ENCODE data around the gene STXBP1. TPM values are rescaled to one million over a fixed set of nuclear protein-coding genes. Genes with fewer than 3 reads are reported as not detected.
"Not testable (repeated sequence)": the region's sequence is repeated elsewhere in the genome, so short reads cannot be mapped to it uniquely, and the experiment has no call there.

STXBP1 gene
- total RNA-seq, 2 donors from 2014 or later, result 32.2 to 47.6 TPM

DNA sequence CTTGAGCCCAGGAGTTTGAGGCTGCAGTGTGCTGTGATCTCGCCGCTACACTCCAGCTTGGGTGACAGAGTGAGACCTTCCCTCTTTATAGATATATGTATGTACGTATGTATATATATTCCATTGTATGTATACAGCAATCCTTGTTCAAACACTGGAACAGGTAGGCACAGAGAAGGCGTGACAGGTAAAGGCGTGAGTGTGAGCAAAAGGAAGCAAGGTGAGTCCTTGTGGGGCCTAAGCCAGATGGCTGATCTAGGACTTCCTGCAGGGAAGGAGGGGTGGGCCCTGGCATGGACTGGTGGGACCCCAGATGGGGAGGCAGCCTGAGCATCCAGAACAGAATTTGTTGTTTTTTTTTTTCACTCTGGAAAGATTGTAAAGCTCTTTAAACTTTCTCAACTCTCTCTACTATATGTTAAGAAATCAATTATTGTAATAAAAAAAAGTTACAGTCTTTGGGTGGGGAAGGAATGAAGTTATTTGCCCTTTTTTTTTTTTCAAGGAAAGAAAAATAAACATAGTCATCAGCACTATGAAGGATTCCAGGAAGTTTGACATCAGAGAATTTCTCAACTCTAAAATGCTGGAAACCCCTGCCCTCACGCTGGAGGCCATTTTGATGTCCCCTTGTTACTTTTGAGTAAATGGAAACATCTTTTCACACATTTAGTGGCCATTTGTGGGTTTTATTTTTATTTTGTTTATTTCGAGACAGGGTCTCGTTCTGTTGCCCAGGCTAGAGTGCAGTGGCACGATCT, 38.9 kb upstream of the STXBP1 start:
- Histone ChIP-seq H3K27ac (peak overlapping the region; percentile 87 to 91), H3K27me3 (replicated peaks; ENCODE audit: insufficient read depth) (no peaks in the 10 kb centered on the region), H3K9me3 (no peaks in the 10 kb centered on the region), H3K36me3 (no peaks in the 10 kb centered on the region), H3K4me1 (replicated peaks) (peaks cover 22% of the 10 kb centered on the region), H3K4me3 (no peak overlapping the region)
- intact Hi-C loops (cut with DNase I), result no loop called here
- WGBS, result 65% methylated on average over 9 of the region's 9 CpGs
- no peak for DNase-seq (ENCODE audit: low spot score)
- TF ChIP-seq, protein P1, sequence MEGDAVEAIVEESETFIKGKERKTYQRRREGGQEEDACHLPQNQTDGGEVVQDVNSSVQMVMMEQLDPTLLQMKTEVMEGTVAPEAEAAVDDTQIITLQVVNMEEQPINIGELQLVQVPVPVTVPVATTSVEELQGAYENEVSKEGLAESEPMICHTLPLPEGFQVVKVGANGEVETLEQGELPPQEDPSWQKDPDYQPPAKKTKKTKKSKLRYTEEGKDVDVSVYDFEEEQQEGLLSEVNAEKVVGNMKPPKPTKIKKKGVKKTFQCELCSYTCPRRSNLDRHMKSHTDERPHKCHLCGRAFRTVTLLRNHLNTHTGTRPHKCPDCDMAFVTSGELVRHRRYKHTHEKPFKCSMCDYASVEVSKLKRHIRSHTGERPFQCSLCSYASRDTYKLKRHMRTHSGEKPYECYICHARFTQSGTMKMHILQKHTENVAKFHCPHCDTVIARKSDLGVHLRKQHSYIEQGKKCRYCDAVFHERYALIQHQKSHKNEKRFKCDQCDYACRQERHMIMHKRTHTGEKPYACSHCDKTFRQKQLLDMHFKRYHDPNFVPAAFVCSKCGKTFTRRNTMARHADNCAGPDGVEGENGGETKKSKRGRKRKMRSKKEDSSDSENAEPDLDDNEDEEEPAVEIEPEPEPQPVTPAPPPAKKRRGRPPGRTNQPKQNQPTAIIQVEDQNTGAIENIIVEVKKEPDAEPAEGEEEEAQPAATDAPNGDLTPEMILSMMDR (IDR thresholded peaks at IDR 0.05), result no peak
- TF ChIP-seq POLR2AphosphoS5 (IDR thresholded peaks at IDR 0.05) (peak; percentile 33), POLR2A (IDR thresholded peaks at IDR 0.05) (no peak)

DNA sequence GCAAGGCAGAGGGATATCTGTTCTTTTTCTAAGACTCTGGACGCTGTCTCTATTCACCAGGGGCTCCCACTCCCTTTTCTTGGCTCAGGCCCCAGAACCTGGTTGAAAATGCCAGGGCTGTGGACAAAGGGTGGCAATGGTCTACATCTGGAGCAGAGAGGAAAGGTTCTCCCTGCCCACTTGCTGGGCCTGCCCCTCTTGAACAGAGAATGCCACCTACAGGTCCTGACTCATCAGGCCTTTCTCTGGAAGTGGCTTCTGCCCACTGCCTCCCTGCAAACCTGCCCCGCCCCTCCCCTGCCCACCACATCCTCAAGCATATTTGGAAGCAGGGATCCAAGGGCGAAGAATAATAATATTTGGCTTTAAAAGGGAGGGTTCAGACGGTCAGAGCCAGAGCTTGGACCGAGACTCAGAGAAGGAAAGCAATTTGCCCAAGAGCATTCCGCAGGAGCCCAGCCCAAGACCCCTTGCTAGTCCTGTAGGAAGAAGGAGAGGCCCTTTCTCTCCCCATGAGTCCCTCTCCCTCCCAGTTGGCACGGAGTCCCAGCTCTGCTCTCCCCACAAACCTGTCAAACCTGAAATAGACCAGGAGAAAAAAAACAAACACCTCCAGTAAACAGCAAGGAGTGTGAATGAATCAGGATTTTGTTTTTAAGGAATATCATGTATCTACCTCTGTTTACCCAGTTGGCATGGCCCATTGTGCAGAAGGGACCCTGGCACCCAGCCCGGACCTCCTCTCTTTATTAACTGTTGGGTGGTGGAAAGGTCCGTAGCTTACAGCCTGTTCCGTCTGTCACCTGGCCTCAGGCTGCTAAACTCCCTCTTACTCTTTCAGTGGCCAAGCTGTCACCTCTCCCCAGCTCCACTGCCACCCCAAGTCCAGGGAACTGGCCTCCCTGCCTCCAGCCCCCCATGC, 37.7 kb upstream of the STXBP1 start:
- intact Hi-C loops (cut with DNase I), result no loop called here
- 18% methylated on average over 10 of the region's 10 CpGs for WGBS
- Histone ChIP-seq H3K9me3 (no peaks in the 10 kb centered on the region), H3K27me3 (replicated peaks; ENCODE audit: insufficient read depth) (no peaks in the 10 kb centered on the region), H3K4me3 (no peak overlapping the region), H3K27ac (peak overlapping the region; percentile 87 to 91), H3K4me1 (replicated peaks) (peaks cover 29% of the 10 kb centered on the region), H3K36me3 (no peaks in the 10 kb centered on the region)
- TF ChIP-seq, protein P1 (IDR thresholded peaks at IDR 0.05), result no peak
- TF ChIP-seq POLR2AphosphoS5 (IDR thresholded peaks at IDR 0.05), result peak; percentile 97
- DNase-seq (ENCODE audit: low spot score), result peak; percentile 98

DNA sequence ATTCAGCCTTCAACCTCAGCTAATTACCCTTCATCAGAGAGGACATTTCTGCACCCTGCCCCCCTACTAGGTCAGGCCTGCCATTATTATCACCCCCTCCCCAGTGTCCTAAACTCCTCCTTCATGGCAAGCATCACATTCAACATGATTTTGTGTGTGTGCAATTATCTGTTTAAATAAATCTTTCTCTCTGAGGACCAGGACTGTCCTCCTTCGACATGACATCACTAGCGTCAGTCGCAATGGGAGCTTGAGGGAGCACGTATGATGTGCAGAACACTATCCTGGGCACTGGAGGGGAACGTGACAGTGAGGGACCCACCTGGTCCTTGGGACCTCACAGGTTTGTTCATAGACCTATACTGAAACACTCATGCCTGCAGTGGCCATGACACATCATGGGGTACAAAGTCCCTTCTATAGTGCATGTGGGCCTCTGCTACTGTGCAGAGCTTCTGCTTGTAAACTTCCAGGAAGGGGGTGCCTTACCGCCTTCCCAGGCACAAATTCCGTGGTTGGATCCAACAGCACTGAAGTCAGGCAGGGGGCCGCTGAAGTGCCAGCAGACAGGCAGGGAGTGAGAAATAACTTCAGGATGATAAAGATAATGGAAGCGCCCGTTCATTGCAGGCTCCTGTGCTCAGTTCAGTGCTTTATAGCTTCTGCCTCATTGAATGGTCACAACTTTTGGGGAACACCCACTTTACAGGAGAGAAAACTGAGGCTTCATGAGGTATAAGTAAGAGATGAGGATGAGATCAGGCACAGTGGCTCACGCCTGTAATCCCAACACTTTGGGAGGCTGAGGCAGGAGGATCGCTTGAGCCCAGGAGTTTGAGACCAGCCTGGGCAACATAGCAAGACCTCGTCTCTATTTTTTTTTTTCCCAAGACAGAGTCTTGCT, 36.0 kb upstream of the STXBP1 start:
- H3K4me1 ChIP-seq (replicated peaks), result peaks cover 35% of the 10 kb centered on the region
- peak overlapping the region; percentile 51 to 91 for H3K27ac ChIP-seq
- no peaks in the 10 kb centered on the region for H3K27me3 ChIP-seq (replicated peaks; ENCODE audit: insufficient read depth)
- intact Hi-C loops (cut with DNase I), result no loop called here
- DNase-seq (ENCODE audit: low spot score), result no peak
- no peaks in the 10 kb centered on the region for H3K36me3 ChIP-seq
- H3K4me3 ChIP-seq, result no peak overlapping the region
- TF ChIP-seq, protein P1 (IDR thresholded peaks at IDR 0.05), result no peak
- no peak for TF ChIP-seq POLR2AphosphoS5 (IDR thresholded peaks at IDR 0.05)
- no peak for TF ChIP-seq POLR2A (IDR thresholded peaks at IDR 0.05)
- no peaks in the 10 kb centered on the region for H3K9me3 ChIP-seq
- 86% methylated on average over 13 of the region's 13 CpGs for WGBS

DNA sequence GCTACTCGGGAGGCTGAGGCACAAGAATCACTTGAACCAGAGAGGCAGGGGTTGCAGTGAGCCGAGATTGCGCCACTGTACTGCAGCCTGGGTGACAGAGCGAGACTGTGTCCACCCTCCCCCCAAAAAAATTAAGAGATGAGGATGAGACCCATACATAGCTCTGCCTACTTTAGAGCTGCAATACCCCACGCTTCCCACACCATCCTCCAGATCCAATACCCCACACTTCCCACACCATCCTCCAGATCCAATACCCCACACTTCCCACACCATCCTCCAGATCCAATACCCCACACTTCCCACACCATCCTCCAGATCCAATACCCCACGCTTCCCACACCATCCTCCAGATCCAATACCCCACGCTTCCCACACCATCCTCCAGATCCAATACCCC, 34.9 kb upstream of the STXBP1 start:
- DNase-seq (ENCODE audit: low spot score); H3K27me3 ChIP-seq (replicated peaks; ENCODE audit: insufficient read depth); intact Hi-C loops (cut with DNase I); H3K36me3 ChIP-seq; H3K4me3 ChIP-seq; H3K9me3 ChIP-seq: not testable (repeated sequence)
- peak overlapping the region in 1 of 2 donors; percentile 91 for H3K27ac ChIP-seq
- WGBS, result 89% methylated on average over 6 of the region's 7 CpGs
- H3K4me1 ChIP-seq (replicated peaks), result peaks cover 35% of the 10 kb centered on the region

DNA sequence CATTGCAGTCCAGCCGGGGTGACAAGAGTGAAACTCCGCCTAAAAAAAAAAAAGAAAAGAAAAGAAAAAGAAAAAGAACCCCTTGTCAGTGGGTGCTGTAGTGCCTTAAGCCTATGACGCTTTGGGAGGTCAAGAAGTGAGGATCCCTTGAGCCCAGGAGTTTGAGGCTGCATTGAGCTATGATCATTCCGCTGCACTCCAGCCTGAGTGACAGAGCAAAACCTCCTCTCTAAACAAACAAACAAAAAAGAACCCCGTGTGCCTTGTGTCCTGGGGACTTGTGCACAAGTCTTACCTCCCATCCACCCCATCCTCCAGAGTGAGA, 33.5 kb upstream of the STXBP1 start:
- Histone ChIP-seq H3K36me3 (no peaks in the 10 kb centered on the region), H3K27ac (peak overlapping the region; percentile 91 to 92), H3K9me3 (no peaks in the 10 kb centered on the region), H3K27me3 (replicated peaks; ENCODE audit: insufficient read depth) (no peaks in the 10 kb centered on the region), H3K4me3 (peak overlapping the region in 1 of 2 donors; percentile 14), H3K4me1 (replicated peaks) (peaks cover 34% of the 10 kb centered on the region)
- intact Hi-C loops (cut with DNase I), result no loop called here
- DNase-seq (ENCODE audit: low spot score), result no peak
- WGBS, result 47% methylated on average over 5 of the region's 5 CpGs
- TF ChIP-seq, protein P1 (IDR thresholded peaks at IDR 0.05), result no peak
- TF ChIP-seq POLR2A (IDR thresholded peaks at IDR 0.05), result no peak
- TF ChIP-seq POLR2AphosphoS5 (IDR thresholded peaks at IDR 0.05), result no peak
